Bronchial epithelial cell (primary cell): ENCODE data around the gene PAK6. TPM values are rescaled to one million over a fixed set of nuclear protein-coding genes. Genes with fewer than 3 reads are reported as not detected.

ENCODE experiments used
- DNase-seq: peaks from one replicate; pipeline ENCODE4 v3.0.0-alpha.2; 2010; ENCODE audit warnings: low read depth
- FAIRE-seq: peaks from 2 replicates; lab custom pipeline; 2011; peaks lifted over from hg19 to GRCh38; lab: Jason Lieb, UNC
- H3K27me3 ChIP-seq: 2 replicates; pipeline ENCODE4 v1.5.1; 2011; ENCODE audit warnings: low read length; ENCODE audit not compliant: control insufficient read depth, insufficient read depth
- H3K36me3 ChIP-seq: 2 replicates; pipeline ENCODE4 v1.5.1; 2011; ENCODE audit warnings: low read length; ENCODE audit not compliant: control insufficient read depth, insufficient read depth
- H3K4me3 ChIP-seq: 2 replicates; pipeline ENCODE4 v1.5.1; 2011; ENCODE audit warnings: mild to moderate bottlenecking, low read depth, low read length, control low read depth
- total RNA-seq: library from RNA; depleted of rRNA; stranded (reverse); fragments of >200 nt; gene quantifications from 2 replicates; pipeline ENCODE4 v1.2.1, GENCODE V29; 2014
- TF ChIP-seq, protein P1 (sequence below): IDR thresholded peaks from 2 replicates; pipeline ENCODE4 v1.5.1; 2011; ENCODE audit warnings: mild to moderate bottlenecking, moderate library complexity, low read length, control low read depth, inconsistent platforms; ENCODE audit not compliant: insufficient read depth, severe bottlenecking

The PAK6 gene
- total RNA-seq, 1 donor from 2014 or later: 11.6 TPM

DNA sequence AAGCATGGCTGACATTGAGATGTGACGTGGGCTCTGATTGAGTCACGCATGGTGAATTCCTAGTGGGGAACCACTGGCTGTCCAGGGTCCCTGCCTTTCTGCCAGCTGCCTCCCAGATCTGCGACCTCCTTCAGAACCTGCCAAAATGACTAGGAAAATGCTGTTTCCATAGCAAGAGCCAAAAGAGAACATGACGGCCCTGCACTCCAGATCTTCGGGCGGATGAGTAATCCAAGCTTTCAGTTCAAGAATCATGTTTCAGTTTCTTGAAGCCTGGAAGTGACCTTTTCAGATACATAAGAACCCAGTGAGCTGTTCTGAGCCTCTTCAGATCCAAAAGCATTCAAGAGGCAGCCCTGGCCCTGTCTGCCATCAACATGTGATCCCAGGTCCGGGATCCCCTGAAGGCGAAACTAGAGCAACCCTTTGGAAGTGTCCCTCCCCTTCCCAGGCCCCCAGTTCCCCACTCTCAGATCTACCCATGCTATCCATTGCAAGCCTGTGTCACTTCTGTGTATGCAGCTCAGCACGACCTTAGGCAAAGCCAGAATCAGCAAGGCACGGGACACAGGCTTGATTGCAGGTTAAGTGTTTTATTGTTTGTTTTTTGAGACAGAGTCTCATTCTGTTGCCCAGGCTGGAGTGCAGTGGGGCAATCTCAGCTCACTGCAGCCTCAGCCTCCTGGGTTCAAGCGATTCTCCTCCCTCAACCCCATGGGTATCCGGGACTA lies 24.3 kb downstream of the PAK6 start:
- no peak overlapping the region for H3K4me3 ChIP-seq
- H3K36me3 ChIP-seq: peaks cover 34% of the 10 kb centered on the region
- H3K27me3 ChIP-seq: no peaks in the 10 kb centered on the region
- no peak for DNase-seq
- TF ChIP-seq, protein P1, sequence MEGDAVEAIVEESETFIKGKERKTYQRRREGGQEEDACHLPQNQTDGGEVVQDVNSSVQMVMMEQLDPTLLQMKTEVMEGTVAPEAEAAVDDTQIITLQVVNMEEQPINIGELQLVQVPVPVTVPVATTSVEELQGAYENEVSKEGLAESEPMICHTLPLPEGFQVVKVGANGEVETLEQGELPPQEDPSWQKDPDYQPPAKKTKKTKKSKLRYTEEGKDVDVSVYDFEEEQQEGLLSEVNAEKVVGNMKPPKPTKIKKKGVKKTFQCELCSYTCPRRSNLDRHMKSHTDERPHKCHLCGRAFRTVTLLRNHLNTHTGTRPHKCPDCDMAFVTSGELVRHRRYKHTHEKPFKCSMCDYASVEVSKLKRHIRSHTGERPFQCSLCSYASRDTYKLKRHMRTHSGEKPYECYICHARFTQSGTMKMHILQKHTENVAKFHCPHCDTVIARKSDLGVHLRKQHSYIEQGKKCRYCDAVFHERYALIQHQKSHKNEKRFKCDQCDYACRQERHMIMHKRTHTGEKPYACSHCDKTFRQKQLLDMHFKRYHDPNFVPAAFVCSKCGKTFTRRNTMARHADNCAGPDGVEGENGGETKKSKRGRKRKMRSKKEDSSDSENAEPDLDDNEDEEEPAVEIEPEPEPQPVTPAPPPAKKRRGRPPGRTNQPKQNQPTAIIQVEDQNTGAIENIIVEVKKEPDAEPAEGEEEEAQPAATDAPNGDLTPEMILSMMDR: no peak
- FAIRE-seq: no peak

DNA sequence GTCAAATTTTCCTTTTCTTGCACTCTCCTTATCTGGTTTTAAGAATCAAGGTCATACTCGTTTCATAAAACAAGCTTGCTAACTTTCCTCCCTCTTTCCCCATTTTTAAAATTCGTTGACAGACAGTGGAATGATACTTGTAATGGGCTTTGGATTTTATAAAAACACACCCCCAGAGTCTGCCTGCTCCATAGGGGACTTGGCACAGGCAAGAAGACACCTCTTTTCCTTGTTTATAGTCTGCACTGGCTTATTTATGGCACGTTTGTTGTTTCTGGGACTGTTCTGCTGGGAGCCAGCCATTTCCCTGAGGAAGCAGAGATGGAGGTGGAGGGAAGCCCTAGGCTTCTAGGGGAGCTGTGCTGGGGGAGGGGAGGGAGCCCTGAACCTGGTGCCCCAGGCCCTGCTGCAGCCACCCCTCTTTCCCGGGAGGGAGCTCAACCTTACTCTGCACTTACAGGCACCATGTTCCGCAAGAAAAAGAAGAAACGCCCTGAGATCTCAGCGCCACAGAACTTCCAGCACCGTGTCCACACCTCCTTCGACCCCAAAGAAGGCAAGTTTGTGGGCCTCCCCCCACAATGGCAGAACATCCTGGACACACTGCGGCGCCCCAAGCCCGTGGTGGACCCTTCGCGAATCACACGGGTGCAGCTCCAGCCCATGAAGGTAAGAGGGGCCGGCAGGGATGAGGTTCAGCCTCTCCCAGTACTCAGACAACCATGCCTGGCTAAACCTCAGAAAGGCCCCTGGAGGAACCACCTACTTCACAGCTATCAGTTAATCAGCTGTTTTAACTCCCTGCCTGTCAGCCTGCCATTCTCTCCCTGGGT lies 25.7 kb downstream of the PAK6 start:
- TF ChIP-seq, protein P1: no peak
- no peak for DNase-seq
- H3K27me3 ChIP-seq: no peaks in the 10 kb centered on the region
- no peak for FAIRE-seq
- H3K36me3 ChIP-seq: peaks cover 35% of the 10 kb centered on the region
- no peak overlapping the region for H3K4me3 ChIP-seq

DNA sequence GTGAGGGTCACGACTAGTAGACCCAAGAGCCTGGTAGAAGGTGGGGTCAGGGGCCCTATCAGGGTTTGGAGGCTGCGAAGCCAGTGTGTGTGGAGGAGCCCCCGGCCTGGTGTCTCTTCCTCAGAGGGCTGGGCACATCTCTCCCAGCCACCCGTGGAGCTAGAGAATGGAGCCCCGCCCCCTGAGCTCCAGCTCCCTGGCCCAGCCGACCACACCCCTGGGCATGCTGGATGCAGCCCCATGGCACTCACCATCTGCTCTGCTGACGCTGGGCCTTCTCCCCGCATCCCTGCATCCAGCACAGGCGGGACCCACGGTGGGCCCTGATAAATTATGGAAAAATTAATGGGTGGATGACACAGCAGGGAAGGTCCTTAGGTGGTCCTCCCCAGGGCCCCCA lies 26.5 kb downstream of the PAK6 start:
- Histone ChIP-seq H3K36me3 (peaks cover 37% of the 10 kb centered on the region), H3K27me3 (no peaks in the 10 kb centered on the region), H3K4me3 (no peak overlapping the region)
- FAIRE-seq (no peak), DNase-seq (no peak)
- TF ChIP-seq, protein P1: no peak

DNA sequence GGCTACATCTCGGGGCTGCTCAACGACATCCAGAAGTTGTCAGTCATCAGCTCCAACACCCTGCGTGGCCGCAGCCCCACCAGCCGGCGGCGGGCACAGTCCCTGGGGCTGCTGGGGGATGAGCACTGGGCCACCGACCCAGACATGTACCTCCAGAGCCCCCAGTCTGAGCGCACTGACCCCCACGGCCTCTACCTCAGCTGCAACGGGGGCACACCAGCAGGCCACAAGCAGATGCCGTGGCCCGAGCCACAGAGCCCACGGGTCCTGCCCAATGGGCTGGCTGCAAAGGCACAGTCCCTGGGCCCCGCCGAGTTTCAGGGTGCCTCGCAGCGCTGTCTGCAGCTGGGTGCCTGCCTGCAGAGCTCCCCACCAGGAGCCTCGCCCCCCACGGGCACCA lies 27.0 kb downstream of the PAK6 start:
- FAIRE-seq: no peak
- TF ChIP-seq, protein P1: no peak
- no peak for DNase-seq
- Histone ChIP-seq H3K36me3 (peaks cover 37% of the 10 kb centered on the region), H3K27me3 (no peaks in the 10 kb centered on the region), H3K4me3 (no peak overlapping the region)

DNA sequence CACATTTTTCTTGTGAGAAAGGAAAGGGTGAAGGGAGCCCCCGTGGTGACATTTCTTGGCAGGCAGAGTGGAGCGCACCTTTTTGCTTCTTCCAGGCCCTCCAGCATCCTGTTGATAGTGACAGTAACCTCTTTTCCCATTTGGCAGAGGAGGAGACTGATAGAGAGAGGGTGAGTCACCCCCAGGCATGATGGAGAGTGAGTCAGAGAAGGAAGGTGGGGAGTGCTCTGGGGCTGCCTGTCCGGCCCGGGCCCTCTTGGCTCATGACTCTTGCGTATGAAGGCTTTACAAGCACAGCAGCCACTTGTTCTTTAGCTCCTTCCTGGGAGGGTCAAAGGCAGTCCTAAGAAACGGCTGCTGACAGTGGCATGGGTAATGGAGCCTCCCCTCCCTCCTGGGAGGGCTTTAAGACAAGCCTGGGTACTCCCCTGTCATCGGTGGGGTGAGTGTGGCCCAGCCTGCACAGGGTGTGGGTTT lies 28.0 kb downstream of the PAK6 start:
- Histone ChIP-seq H3K4me3 (no peak overlapping the region), H3K27me3 (no peaks in the 10 kb centered on the region), H3K36me3 (peaks cover 37% of the 10 kb centered on the region)
- TF ChIP-seq, protein P1: no peak
- peak; percentile 87 for FAIRE-seq
- DNase-seq: peak; percentile 93
